GM23338 (cell line): ENCODE measurements around the gene PXDN. TPM values are rescaled to one million over a fixed set of nuclear protein-coding genes. Genes with fewer than 3 reads are reported as not detected.

Experiments used
- ATAC-seq: fragments of 200-7000 bp; cut with Tn5 transposase; 3 replicates; pipeline ENCODE4 v1.9.1; 2020
- DNase-seq: peaks from one replicate; pipeline ENCODE4 v3.0.0-alpha.2; 2015; ENCODE audit warnings: low spot score
- H2AFZ ChIP-seq: fragments of 200-600 bp; sonication (generic); 2 replicates; pipeline ENCODE4 v1.8.0; 2016; ENCODE audit warnings: antibody characterized with exemption, mild to moderate bottlenecking, moderate library complexity
- H3F3A ChIP-seq: fragments of 200-600 bp; sonication (generic); replicated peaks from 2 replicates; pipeline ENCODE4 v1.8.0; 2017; ENCODE audit warnings: antibody characterized with exemption, mixed run types, low read depth
- H3K27ac ChIP-seq: fragments of 200-600 bp; sonication (generic); 2 replicates; pipeline ENCODE4 v1.6.1; 2016; ENCODE audit warnings: low read depth
- H3K27me3 ChIP-seq: fragments of 200-600 bp; sonication (generic); 2 replicates; pipeline ENCODE4 v1.8.0; 2016; ENCODE audit warnings: mild to moderate bottlenecking, mixed run types, moderate library complexity; ENCODE audit not compliant: insufficient read depth
- H3K36me3 ChIP-seq: fragments of 200-600 bp; sonication (generic); 2 replicates; pipeline ENCODE4 v1.8.0; 2016; ENCODE audit warnings: mild to moderate bottlenecking; ENCODE audit not compliant: insufficient read depth
- H3K4me1 ChIP-seq: fragments of 200-600 bp; sonication (generic); 2 replicates; pipeline ENCODE4 v1.8.0; 2016; ENCODE audit warnings: mild to moderate bottlenecking, moderate library complexity; ENCODE audit not compliant: insufficient read depth
- H3K4me2 ChIP-seq: fragments of 200-600 bp; sonication (generic); 2 replicates; pipeline ENCODE4 v1.7.1; 2017; ENCODE audit warnings: mixed run types
- H3K4me3 ChIP-seq: fragments of 200-600 bp; sonication (generic); 2 replicates; pipeline ENCODE4 v1.6.1; 2016; ENCODE audit warnings: mixed run types
- H3K79me2 ChIP-seq: fragments of 200-600 bp; sonication (generic); replicated peaks from 2 replicates; pipeline ENCODE4 v1.8.0; 2017; ENCODE audit warnings: mild to moderate bottlenecking; ENCODE audit not compliant: insufficient read depth
- H3K9me2 ChIP-seq: fragments of 200-600 bp; sonication (generic); 2 replicates; pipeline ENCODE4 v1.8.0; 2017; ENCODE audit not compliant: insufficient read depth
- H4K20me1 ChIP-seq: fragments of 200-600 bp; sonication (generic); replicated peaks from 2 replicates; pipeline ENCODE4 v1.8.0; 2017; ENCODE audit warnings: mild to moderate bottlenecking; ENCODE audit not compliant: insufficient read depth
- H3K27ac Mint-ChIP-seq: 2 replicates; pipeline ENCODE4 v1.8.0; 2020; ENCODE audit warnings: inconsistent platforms, mild to moderate bottlenecking, moderate library complexity, mixed read lengths
- H3K27me3 Mint-ChIP-seq: 3 replicates; pipeline ENCODE4 v1.8.0; 2022; ENCODE audit warnings: low read depth, mild to moderate bottlenecking, moderate library complexity, mixed read lengths, inconsistent platforms; ENCODE audit not compliant: insufficient read depth, poor library complexity
- H3K36me3 Mint-ChIP-seq: 3 replicates; pipeline ENCODE4 v1.8.0; 2021; ENCODE audit warnings: low read depth, mild to moderate bottlenecking, inconsistent platforms, moderate library complexity, mixed read lengths
- H3K4me1 Mint-ChIP-seq: 3 replicates; pipeline ENCODE4 v1.8.0; 2020; ENCODE audit warnings: mild to moderate bottlenecking, inconsistent platforms, mixed read lengths
- H3K4me3 Mint-ChIP-seq: 3 replicates; pipeline ENCODE4 v1.8.0; 2021; ENCODE audit warnings: moderate library complexity, mild to moderate bottlenecking, inconsistent platforms, mixed read lengths
- H3K9me3 Mint-ChIP-seq: 3 replicates; pipeline ENCODE4 v1.8.0; 2020; ENCODE audit warnings: moderate library complexity, mild to moderate bottlenecking, inconsistent platforms, mixed read lengths
- CREB1 ChIP-seq: fragments of 250-450 bp; sonication (Bioruptor Pico); IDR thresholded peaks from 2 replicates; pipeline ENCODE4 v1.5.0; 2020; ENCODE audit warnings: low read depth, mild to moderate bottlenecking, moderate library complexity
- ETS1 ChIP-seq: IDR thresholded peaks from 2 replicates; pipeline ENCODE4 v1.6.1; 2016; ENCODE audit warnings: antibody characterized with exemption
- EZH2 ChIP-seq: fragments of 200-600 bp; sonication (generic); IDR thresholded peaks from one replicate; pipeline ENCODE4 v1.8.0; 2017; ENCODE audit warnings: antibody characterized with exemption, mild to moderate bottlenecking, low read depth; ENCODE audit not compliant: unreplicated experiment
- EZH2phosphoT487 ChIP-seq: fragments of 200-600 bp; sonication (generic); IDR thresholded peaks from one replicate; pipeline ENCODE4 v1.8.1; 2018; ENCODE audit warnings: antibody characterized with exemption; ENCODE audit not compliant: unreplicated experiment
- JUNB ChIP-seq: IDR thresholded peaks from one replicate; pipeline ENCODE4 v1.6.1; 2016; ENCODE audit warnings: antibody characterized with exemption; ENCODE audit not compliant: unreplicated experiment
- POLR2AphosphoS5 ChIP-seq: IDR thresholded peaks from 2 replicates; pipeline ENCODE4 v1.6.1; 2016; ENCODE audit warnings: antibody characterized with exemption, low read depth
- STAT1 ChIP-seq: IDR thresholded peaks from one replicate; pipeline ENCODE4 v1.6.1; 2016; ENCODE audit warnings: antibody characterized with exemption; ENCODE audit not compliant: unreplicated experiment
- ZNF114 ChIP-seq: fragments of 250-450 bp; sonication (Bioruptor Pico); IDR thresholded peaks from 2 replicates; pipeline ENCODE4 v1.5.0; 2020; ENCODE audit warnings: mild to moderate bottlenecking, moderate library complexity
- polyA plus RNA-seq: library from polyadenylated mRNA; unstranded; fragments of >200 nt; fragmentation: Nextera tagmentation; extraction: Ambion mirVana; gene quantifications from 2 replicates; pipeline ENCODE4 v1.2.1, GENCODE V29; 2016
- total RNA-seq: library from RNA; depleted of rRNA; stranded (reverse); fragments of >200 nt; shearing (Covaris generic); gene quantifications from 2 replicates; pipeline ENCODE4 v1.2.3, GENCODE V29; 2014
- TF ChIP-seq, protein P1 (sequence below), 2 experiments: fragments of 200-600 bp in 1 of 2; sonication (generic) in 1 of 2; conservative IDR thresholded peaks; 2 replicates each; pipeline versions ENCODE4 v1.5.1 to v1.6.1; 2016 to 2017; ENCODE audit warnings: antibody characterized with exemption in 2 of 2, low read depth in 2 of 2, mild to moderate bottlenecking in 2 of 2, moderate library complexity in 1 of 2
- TF ChIP-seq, protein P2 (sequence below): IDR thresholded peaks from one replicate; pipeline ENCODE4 v1.6.1; 2018; ENCODE audit warnings: antibody characterized with exemption; ENCODE audit not compliant: unreplicated experiment

Gene PXDN
- total and polyA plus RNA-seq, 2 experiments from 2014 or later: 42.2 to 225 TPM

- Histone ChIP-seq H3K27me3 (no peaks in the 10 kb centered on the region), H3K27ac (no peak overlapping the region), H3K79me2 (no peaks in the 10 kb centered on the region; the same call in 1 of the 2 replicates), H3K9me2 (no peaks in the 10 kb centered on the region), H3K4me3 (no peak overlapping the region), H3K4me2 (no peak overlapping the region), H3F3A (peaks cover 6% of the 10 kb centered on the region; the same call in 1 of the 2 replicates), H3K36me3 (peaks cover 31% of the 10 kb centered on the region), H4K20me1 (no peaks in the 10 kb centered on the region), H3K4me1 (no peaks in the 10 kb centered on the region), H2AFZ (no peak overlapping the region)
- peaks cover 56% of the 10 kb centered on the region for H3K36me3 Mint-ChIP-seq
- no peak overlapping the region for H3K4me3 Mint-ChIP-seq
- H3K9me3 Mint-ChIP-seq: no peaks in the 10 kb centered on the region; the same call in 2 of the 3 replicates
- peaks cover 5% of the 10 kb centered on the region for H3K27me3 Mint-ChIP-seq
- TF ChIP-seq, protein P1, sequence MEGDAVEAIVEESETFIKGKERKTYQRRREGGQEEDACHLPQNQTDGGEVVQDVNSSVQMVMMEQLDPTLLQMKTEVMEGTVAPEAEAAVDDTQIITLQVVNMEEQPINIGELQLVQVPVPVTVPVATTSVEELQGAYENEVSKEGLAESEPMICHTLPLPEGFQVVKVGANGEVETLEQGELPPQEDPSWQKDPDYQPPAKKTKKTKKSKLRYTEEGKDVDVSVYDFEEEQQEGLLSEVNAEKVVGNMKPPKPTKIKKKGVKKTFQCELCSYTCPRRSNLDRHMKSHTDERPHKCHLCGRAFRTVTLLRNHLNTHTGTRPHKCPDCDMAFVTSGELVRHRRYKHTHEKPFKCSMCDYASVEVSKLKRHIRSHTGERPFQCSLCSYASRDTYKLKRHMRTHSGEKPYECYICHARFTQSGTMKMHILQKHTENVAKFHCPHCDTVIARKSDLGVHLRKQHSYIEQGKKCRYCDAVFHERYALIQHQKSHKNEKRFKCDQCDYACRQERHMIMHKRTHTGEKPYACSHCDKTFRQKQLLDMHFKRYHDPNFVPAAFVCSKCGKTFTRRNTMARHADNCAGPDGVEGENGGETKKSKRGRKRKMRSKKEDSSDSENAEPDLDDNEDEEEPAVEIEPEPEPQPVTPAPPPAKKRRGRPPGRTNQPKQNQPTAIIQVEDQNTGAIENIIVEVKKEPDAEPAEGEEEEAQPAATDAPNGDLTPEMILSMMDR (conservative IDR thresholded peaks at IDR 0.05; ENCODE audit: low read depth in 2 of 2): peak in 1 of 2 experiments; percentile 12; a peak in 1 of 4 replicates
- TF ChIP-seq CREB1: no peak
- peak overlapping the region; percentile 11; the same call in 1 of the 2 replicates for H3K27ac Mint-ChIP-seq
- ATAC-seq (peak; percentile 43), DNase-seq (no peak)
- H3K4me1 Mint-ChIP-seq: no peaks in the 10 kb centered on the region
Observed at GRCh38 chr2:1675633-1676032, 68.7 kb downstream of the PXDN start.

GRCh38 chr2:1674766-1675397, 69.4 kb downstream of the PXDN start:
- peak overlapping the region; percentile 53; the same call in 1 of the 2 replicates for H3K27ac Mint-ChIP-seq
- TF ChIP-seq CREB1 (no peak), ETS1 (no peak), JUNB (no peak), POLR2AphosphoS5 (no peak), EZH2phosphoT487 (no peak), EZH2 (no peak), ZNF114 (CRISPR knock-in tag) (no peak), STAT1 (no peak)
- TF ChIP-seq, protein P1 (conservative IDR thresholded peaks at IDR 0.05; ENCODE audit: low read depth in 2 of 2): no peak
- TF ChIP-seq, protein P2, sequence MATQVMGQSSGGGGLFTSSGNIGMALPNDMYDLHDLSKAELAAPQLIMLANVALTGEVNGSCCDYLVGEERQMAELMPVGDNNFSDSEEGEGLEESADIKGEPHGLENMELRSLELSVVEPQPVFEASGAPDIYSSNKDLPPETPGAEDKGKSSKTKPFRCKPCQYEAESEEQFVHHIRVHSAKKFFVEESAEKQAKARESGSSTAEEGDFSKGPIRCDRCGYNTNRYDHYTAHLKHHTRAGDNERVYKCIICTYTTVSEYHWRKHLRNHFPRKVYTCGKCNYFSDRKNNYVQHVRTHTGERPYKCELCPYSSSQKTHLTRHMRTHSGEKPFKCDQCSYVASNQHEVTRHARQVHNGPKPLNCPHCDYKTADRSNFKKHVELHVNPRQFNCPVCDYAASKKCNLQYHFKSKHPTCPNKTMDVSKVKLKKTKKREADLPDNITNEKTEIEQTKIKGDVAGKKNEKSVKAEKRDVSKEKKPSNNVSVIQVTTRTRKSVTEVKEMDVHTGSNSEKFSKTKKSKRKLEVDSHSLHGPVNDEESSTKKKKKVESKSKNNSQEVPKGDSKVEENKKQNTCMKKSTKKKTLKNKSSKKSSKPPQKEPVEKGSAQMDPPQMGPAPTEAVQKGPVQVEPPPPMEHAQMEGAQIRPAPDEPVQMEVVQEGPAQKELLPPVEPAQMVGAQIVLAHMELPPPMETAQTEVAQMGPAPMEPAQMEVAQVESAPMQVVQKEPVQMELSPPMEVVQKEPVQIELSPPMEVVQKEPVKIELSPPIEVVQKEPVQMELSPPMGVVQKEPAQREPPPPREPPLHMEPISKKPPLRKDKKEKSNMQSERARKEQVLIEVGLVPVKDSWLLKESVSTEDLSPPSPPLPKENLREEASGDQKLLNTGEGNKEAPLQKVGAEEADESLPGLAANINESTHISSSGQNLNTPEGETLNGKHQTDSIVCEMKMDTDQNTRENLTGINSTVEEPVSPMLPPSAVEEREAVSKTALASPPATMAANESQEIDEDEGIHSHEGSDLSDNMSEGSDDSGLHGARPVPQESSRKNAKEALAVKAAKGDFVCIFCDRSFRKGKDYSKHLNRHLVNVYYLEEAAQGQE: no peak

More at GRCh38 chr2:1674766-1675397, 69.4 kb downstream of the PXDN start:
- Histone ChIP-seq H3K4me1 (no peaks in the 10 kb centered on the region), H3K79me2 (no peaks in the 10 kb centered on the region; the same call in 1 of the 2 replicates), H3F3A (peaks cover 3% of the 10 kb centered on the region; the same call in 1 of the 2 replicates), H3K27me3 (no peaks in the 10 kb centered on the region), H3K9me2 (no peaks in the 10 kb centered on the region), H3K4me2 (no peak overlapping the region), H3K4me3 (no peak overlapping the region), H3K27ac (no peak overlapping the region), H2AFZ (no peak overlapping the region), H4K20me1 (no peaks in the 10 kb centered on the region), H3K36me3 (peaks cover 31% of the 10 kb centered on the region)
- peaks cover 5% of the 10 kb centered on the region for H3K27me3 Mint-ChIP-seq
- DNase-seq: no peak
- no peak overlapping the region for H3K4me3 Mint-ChIP-seq
- no peak for ATAC-seq
- H3K4me1 Mint-ChIP-seq: no peaks in the 10 kb centered on the region
- H3K36me3 Mint-ChIP-seq: peaks cover 63% of the 10 kb centered on the region
- H3K9me3 Mint-ChIP-seq: no peaks in the 10 kb centered on the region; the same call in 1 of the 3 replicates
